HL-60 (cell line): ENCODE measurements around the gene CSAD.

Experiments used
- CTCF ChIP-seq: IDR thresholded peaks from one replicate; pipeline ENCODE4 v1.5.1; 2011; ENCODE audit warnings: low read length, control low read depth, inconsistent platforms; ENCODE audit not compliant: insufficient read depth
- POLR2AphosphoS5 ChIP-seq: IDR thresholded peaks from 2 replicates; pipeline ENCODE4 v1.6.1; 2012; ENCODE audit warnings: low read depth
- REST ChIP-seq: IDR thresholded peaks from 2 replicates; pipeline ENCODE4 v1.6.1; 2012; ENCODE audit warnings: low read depth; ENCODE audit not compliant: insufficient replicate concordance
- SPI1 ChIP-seq: IDR thresholded peaks from 2 replicates; pipeline ENCODE4 v1.6.1; 2012; ENCODE audit warnings: low read depth, mild to moderate bottlenecking, borderline replicate concordance

GRCh38 chr12:53170215-53170614 lies 10.5 kb downstream of the CSAD start:
- TF ChIP-seq POLR2AphosphoS5 = no peak
- no peak for TF ChIP-seq CTCF
- TF ChIP-seq SPI1 = no peak
- TF ChIP-seq REST = no peak
